ENCODE measurements around the gene PHLDB3.

DNA sequence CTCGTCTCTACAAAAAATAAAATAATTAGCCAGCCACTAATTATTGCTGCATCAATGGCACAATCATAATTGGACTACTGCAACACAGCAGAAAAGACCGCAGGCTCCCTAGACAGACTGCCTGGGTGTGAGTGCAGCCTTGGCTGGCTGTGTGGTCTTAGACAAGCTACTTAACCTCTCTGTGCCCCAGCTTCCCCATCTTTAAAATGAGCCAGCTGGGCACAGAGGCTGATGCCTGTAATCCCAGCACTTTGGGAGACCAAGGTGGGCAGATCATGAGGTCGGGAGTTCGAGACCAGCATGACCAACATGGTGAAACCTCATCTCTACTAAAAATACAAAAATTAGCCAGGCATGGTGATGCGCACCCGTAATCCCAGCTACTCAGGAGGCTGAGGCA, 70.9 kb downstream of the PHLDB3 start:
- TF ChIP-seq EP300 (IDR thresholded peaks at IDR 0.05), result no peak
- TF ChIP-seq, protein P1, sequence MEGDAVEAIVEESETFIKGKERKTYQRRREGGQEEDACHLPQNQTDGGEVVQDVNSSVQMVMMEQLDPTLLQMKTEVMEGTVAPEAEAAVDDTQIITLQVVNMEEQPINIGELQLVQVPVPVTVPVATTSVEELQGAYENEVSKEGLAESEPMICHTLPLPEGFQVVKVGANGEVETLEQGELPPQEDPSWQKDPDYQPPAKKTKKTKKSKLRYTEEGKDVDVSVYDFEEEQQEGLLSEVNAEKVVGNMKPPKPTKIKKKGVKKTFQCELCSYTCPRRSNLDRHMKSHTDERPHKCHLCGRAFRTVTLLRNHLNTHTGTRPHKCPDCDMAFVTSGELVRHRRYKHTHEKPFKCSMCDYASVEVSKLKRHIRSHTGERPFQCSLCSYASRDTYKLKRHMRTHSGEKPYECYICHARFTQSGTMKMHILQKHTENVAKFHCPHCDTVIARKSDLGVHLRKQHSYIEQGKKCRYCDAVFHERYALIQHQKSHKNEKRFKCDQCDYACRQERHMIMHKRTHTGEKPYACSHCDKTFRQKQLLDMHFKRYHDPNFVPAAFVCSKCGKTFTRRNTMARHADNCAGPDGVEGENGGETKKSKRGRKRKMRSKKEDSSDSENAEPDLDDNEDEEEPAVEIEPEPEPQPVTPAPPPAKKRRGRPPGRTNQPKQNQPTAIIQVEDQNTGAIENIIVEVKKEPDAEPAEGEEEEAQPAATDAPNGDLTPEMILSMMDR (IDR thresholded peaks at IDR 0.05), result no peak
- no peak for TF ChIP-seq CEBPB (IDR thresholded peaks at IDR 0.05)
- TF ChIP-seq, protein P2, sequence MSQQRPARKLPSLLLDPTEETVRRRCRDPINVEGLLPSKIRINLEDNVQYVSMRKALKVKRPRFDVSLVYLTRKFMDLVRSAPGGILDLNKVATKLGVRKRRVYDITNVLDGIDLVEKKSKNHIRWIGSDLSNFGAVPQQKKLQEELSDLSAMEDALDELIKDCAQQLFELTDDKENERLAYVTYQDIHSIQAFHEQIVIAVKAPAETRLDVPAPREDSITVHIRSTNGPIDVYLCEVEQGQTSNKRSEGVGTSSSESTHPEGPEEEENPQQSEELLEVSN (IDR thresholded peaks at IDR 0.05; ENCODE audit: borderline replicate concordance, low read depth), result no peak
- TF ChIP-seq KDM1A (IDR thresholded peaks at IDR 0.05; ENCODE audit: low read depth), result no peak
- no peak for TF ChIP-seq RAD21 (conservative IDR thresholded peaks at IDR 0.05 in 1 of 2, IDR thresholded peaks at IDR 0.05 in 1 of 2)
- no peak for TF ChIP-seq TP53 (CRISPR knock-in tag; IDR thresholded peaks at IDR 0.05)
